Activated B cell treated with CpG ODN at 0.5 μM for 24 hours (primary cell): ENCODE measurements around the gene USP46. TPM values are rescaled to one million over a fixed set of nuclear protein-coding genes. Genes with fewer than 3 reads are reported as not detected.

Experiments
- ATAC-seq: fragments of 200-7000 bp; cut with Tn5 transposase; one replicate; pipeline ENCODE4 v1.10.0; 2021; ENCODE audit warnings: low read depth, mild to moderate bottlenecking, moderate library complexity
- CTCF ChIA-PET: fragments of 350-600 bp; sonication (Branson Sonifier 250); formaldehyde crosslinking; loops from one replicate; lab custom pipeline; 2021; ENCODE audit warnings: antibody characterized with exemption; lab: Charles Lee
- POLR2A ChIA-PET: fragments of 350-600 bp; sonication (Branson Sonifier 250); formaldehyde crosslinking; loops from one replicate; lab custom pipeline; 2021; ENCODE audit warnings: antibody characterized with exemption; lab: Charles Lee
- DNase-seq: peaks from one replicate; pipeline ENCODE4 v3.0.0; 2022
- H3K27ac Mint-ChIP-seq: one replicate; pipeline ENCODE4 v1.8.0; 2020; ENCODE audit warnings: mixed read lengths
- H3K27me3 Mint-ChIP-seq: one replicate; pipeline ENCODE4 v1.8.0; 2021; ENCODE audit warnings: mixed read lengths
- H3K36me3 Mint-ChIP-seq: one replicate; pipeline ENCODE4 v1.8.0; 2021; ENCODE audit warnings: low read depth, mixed read lengths
- H3K4me1 Mint-ChIP-seq: one replicate; pipeline ENCODE4 v1.8.0; 2021; ENCODE audit warnings: mixed read lengths
- H3K4me3 Mint-ChIP-seq: one replicate; pipeline ENCODE4 v1.8.0; 2020; ENCODE audit warnings: mild to moderate bottlenecking, mixed read lengths
- H3K9me3 Mint-ChIP-seq: one replicate; pipeline ENCODE4 v1.8.0; 2020; ENCODE audit warnings: mixed read lengths
- intact Hi-C: fragments of 100-400 bp; cut with micrococcal nuclease; formaldehyde crosslinking; loops from one replicate; pipeline ENCODE4 v1.15.1; 2024
- total RNA-seq: library from RNA; stranded (reverse); gene quantifications from 2 replicates; pipeline ENCODE4 v1.2.3, GENCODE V29; 2022
- TF ChIP-seq, protein P1 (sequence below): fragments of 200-600 bp; IDR thresholded peaks from one replicate; pipeline ENCODE4 v1.8.0; 2022; ENCODE audit warnings: antibody characterized with exemption, mild to moderate bottlenecking

Gene USP46
- total RNA-seq, 1 donor from 2014 or later, result 13.3 TPM

GRCh38 chr4:52655506-52655905 is 3.6 kb downstream of the USP46 start:
- intact Hi-C loops, result no loop called here
- peaks cover 23% of the 10 kb centered on the region for H3K4me1 Mint-ChIP-seq
- TF ChIP-seq, protein P1, sequence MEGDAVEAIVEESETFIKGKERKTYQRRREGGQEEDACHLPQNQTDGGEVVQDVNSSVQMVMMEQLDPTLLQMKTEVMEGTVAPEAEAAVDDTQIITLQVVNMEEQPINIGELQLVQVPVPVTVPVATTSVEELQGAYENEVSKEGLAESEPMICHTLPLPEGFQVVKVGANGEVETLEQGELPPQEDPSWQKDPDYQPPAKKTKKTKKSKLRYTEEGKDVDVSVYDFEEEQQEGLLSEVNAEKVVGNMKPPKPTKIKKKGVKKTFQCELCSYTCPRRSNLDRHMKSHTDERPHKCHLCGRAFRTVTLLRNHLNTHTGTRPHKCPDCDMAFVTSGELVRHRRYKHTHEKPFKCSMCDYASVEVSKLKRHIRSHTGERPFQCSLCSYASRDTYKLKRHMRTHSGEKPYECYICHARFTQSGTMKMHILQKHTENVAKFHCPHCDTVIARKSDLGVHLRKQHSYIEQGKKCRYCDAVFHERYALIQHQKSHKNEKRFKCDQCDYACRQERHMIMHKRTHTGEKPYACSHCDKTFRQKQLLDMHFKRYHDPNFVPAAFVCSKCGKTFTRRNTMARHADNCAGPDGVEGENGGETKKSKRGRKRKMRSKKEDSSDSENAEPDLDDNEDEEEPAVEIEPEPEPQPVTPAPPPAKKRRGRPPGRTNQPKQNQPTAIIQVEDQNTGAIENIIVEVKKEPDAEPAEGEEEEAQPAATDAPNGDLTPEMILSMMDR, result no peak
- H3K36me3 Mint-ChIP-seq, result peaks cover 4% of the 10 kb centered on the region
- H3K27ac Mint-ChIP-seq, result no peak overlapping the region
- no peak for ATAC-seq
- no peaks in the 10 kb centered on the region for H3K27me3 Mint-ChIP-seq
- ChIA-PET CTCF (no interaction called here), POLR2A (interaction anchor here (0.9 kb wide), 1 partner anchor 67 kb away, joined by 3 read pairs; no protein-coding TSS in a partner anchor)
- no peak overlapping the region for H3K4me3 Mint-ChIP-seq
- no peak for DNase-seq
- no peaks in the 10 kb centered on the region for H3K9me3 Mint-ChIP-seq

DNA sequence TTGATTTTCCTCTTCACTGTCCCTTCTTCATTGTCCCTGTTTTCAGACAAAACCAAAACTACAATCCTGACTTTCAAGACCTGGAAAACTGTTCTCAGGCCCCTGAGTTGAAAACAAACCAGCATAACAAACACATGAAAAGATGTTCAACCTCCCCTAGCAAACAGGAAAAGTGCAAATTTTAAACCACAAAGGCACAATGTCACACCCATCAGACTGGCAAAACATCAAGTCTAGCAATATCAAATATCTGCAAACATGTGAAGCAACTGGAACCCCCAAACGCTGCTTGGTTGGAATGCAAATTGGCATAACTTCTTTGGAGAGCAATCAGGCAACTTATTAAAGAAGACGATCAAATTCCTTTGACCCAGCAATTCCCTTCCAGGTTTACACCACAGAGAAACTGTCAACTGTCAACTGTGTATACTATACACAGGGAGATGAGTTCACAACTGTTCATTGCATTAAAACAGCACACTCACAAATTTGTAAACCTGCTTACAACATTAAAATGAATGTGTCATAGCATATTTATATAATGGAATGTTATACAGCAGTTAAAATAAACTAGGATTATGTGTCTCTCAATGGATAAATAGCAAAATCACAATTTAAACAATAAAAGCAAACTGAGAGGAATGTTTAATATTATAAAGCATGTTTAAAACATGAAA is 7.0 kb downstream of the USP46 start:
- ATAC-seq (no peak), DNase-seq (no peak)
- Mint-ChIP-seq H3K27me3 (no peaks in the 10 kb centered on the region), H3K9me3 (no peaks in the 10 kb centered on the region), H3K4me3 (no peak overlapping the region), H3K27ac (no peak overlapping the region), H3K36me3 (peaks cover 5% of the 10 kb centered on the region), H3K4me1 (peaks cover 7% of the 10 kb centered on the region)
- ChIA-PET POLR2A (no interaction called here), CTCF (no interaction called here)
- intact Hi-C loops, result no loop called here
- TF ChIP-seq, protein P1, result no peak

GRCh38 chr4:52648836-52649235 is 10.3 kb downstream of the USP46 start:
- intact Hi-C loops, result no loop called here
- ATAC-seq (no peak), DNase-seq (no peak)
- peaks cover 5% of the 10 kb centered on the region for H3K36me3 Mint-ChIP-seq
- no peaks in the 10 kb centered on the region for H3K27me3 Mint-ChIP-seq
- no peaks in the 10 kb centered on the region for H3K9me3 Mint-ChIP-seq
- H3K4me1 Mint-ChIP-seq, result peaks cover 24% of the 10 kb centered on the region
- no peak overlapping the region for H3K4me3 Mint-ChIP-seq
- POLR2A ChIA-PET, result no interaction called here
- CTCF ChIA-PET, result no interaction called here
- TF ChIP-seq, protein P1, result no peak
- no peak overlapping the region for H3K27ac Mint-ChIP-seq

DNA sequence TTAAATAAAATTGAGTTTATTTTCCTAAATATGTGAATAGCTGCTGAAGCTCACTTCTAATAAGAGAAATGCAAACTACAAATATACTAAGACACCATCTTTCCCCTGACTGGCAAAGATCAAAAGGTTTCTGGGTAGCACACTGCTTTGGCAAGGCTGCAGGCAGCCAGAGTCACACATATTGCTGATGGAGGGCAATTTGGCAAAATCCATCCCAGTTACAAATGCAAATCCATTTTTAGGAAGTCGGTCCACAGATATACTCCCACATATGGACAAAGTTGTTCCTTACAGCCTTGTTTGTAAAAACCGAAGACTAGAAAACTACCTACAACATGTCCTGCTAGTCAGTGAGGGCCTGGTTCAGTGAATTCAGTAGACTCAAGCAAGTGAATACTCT is 12.4 kb downstream of the USP46 start:
- peaks cover 5% of the 10 kb centered on the region for H3K36me3 Mint-ChIP-seq

DNA sequence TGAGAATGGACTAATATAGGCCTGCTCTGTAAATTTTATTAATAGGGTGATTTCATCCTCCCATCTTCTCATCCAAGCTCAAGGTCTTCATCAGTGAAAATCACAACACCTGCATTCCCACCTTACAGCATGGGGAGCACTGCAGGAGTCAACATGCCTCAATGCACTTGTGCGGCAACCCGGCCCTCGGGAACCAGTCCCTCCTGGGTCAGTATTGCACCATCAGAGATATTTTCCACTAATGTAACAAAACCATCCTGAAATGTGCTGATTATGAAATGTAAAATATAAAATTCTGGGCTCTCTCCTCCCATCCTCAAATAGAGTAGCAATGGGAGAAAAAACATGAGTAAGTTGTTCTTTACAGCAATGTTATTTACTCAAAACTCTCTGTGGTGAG is 13.0 kb downstream of the USP46 start:
- H3K4me1 Mint-ChIP-seq, result peaks cover 35% of the 10 kb centered on the region
- no peak for ATAC-seq
- H3K9me3 Mint-ChIP-seq, result no peaks in the 10 kb centered on the region
- H3K36me3 Mint-ChIP-seq, result peaks cover 5% of the 10 kb centered on the region
- POLR2A ChIA-PET, result no interaction called here
- intact Hi-C loops, result no loop called here
- no peak overlapping the region for H3K27ac Mint-ChIP-seq
- TF ChIP-seq, protein P1, result no peak
- DNase-seq, result no peak
- no peaks in the 10 kb centered on the region for H3K27me3 Mint-ChIP-seq
- CTCF ChIA-PET, result no interaction called here
- H3K4me3 Mint-ChIP-seq, result no peak overlapping the region

More for the DNA sequence above, 12.4 kb downstream of the USP46 start:
- no peak for DNase-seq
- Mint-ChIP-seq H3K27me3 (no peaks in the 10 kb centered on the region), H3K4me1 (peaks cover 31% of the 10 kb centered on the region), H3K4me3 (no peak overlapping the region), H3K9me3 (no peaks in the 10 kb centered on the region), H3K27ac (no peak overlapping the region)
- ChIA-PET CTCF (no interaction called here), POLR2A (interaction anchor here (1.5 kb wide), 1 partner anchor 66 kb away, joined by 10 read pairs; no protein-coding TSS in a partner anchor)
- TF ChIP-seq, protein P1, result no peak
- no peak for ATAC-seq
- intact Hi-C loops, result no loop called here
